Measurements from ENCODE around the gene MRPL57.
"Not testable (repeated sequence)": the region's sequence is repeated elsewhere in the genome, so short reads cannot be mapped to it uniquely, and the experiment has no call there.

MRPL57 gene

GRCh38 chr13:21194756-21195155 lies 18.3 kb downstream of the MRPL57 start:
- H3K4me3 ChIP-seq (ENCODE audit: low read depth, low read length): not testable (repeated sequence)

- not testable (repeated sequence) for H3K4me3 ChIP-seq (ENCODE audit: low read depth, low read length)
Observed at GRCh38 chr13:21197606-21198225, 21.3 kb downstream of the MRPL57 start.

- not testable (repeated sequence) for H3K4me3 ChIP-seq (ENCODE audit: low read depth, low read length)
Observed at GRCh38 chr13:21198391-21198790, 21.9 kb downstream of the MRPL57 start.

- H3K4me3 ChIP-seq (ENCODE audit: low read depth, low read length): not testable (repeated sequence)
Observed at GRCh38 chr13:21201456-21202190, 25.2 kb downstream of the MRPL57 start.

GRCh38 chr13:21202767-21203531 lies 26.5 kb downstream of the MRPL57 start:
- no peak overlapping the region for H3K4me3 ChIP-seq (ENCODE audit: low read depth, low read length)

- H3K4me3 ChIP-seq (ENCODE audit: low read depth, low read length): no peak overlapping the region
Observed at GRCh38 chr13:21208652-21209154, 32.2 kb downstream of the MRPL57 start.

- H3K4me3 ChIP-seq (ENCODE audit: low read depth, low read length): no peak overlapping the region
Observed at GRCh38 chr13:21212138-21212775, 35.8 kb downstream of the MRPL57 start.

- not testable (repeated sequence) for H3K4me3 ChIP-seq (ENCODE audit: low read depth, low read length)
Observed at GRCh38 chr13:21215419-21215818, 39.0 kb downstream of the MRPL57 start.

- no peak overlapping the region for H3K4me3 ChIP-seq (ENCODE audit: low read depth, low read length)
Observed at GRCh38 chr13:21216332-21216731, 39.9 kb downstream of the MRPL57 start.

GRCh38 chr13:21218351-21219035 lies 42.0 kb downstream of the MRPL57 start:
- H3K4me3 ChIP-seq (ENCODE audit: low read depth, low read length): no peak overlapping the region

- H3K4me3 ChIP-seq (ENCODE audit: low read depth, low read length): no peak overlapping the region
Observed at GRCh38 chr13:21219036-21219381, 42.6 kb downstream of the MRPL57 start.

GRCh38 chr13:21219716-21220115 lies 43.3 kb downstream of the MRPL57 start:
- not testable (repeated sequence) for H3K4me3 ChIP-seq (ENCODE audit: low read depth, low read length)

GRCh38 chr13:21221268-21221667 lies 44.8 kb downstream of the MRPL57 start:
- no peak overlapping the region for H3K4me3 ChIP-seq (ENCODE audit: low read depth, low read length)

- no peak overlapping the region for H3K4me3 ChIP-seq (ENCODE audit: low read depth, low read length)
Observed at GRCh38 chr13:21225082-21225481, 48.6 kb downstream of the MRPL57 start.

GRCh38 chr13:21225841-21226581 lies 49.6 kb downstream of the MRPL57 start:
- no peak overlapping the region for H3K4me3 ChIP-seq (ENCODE audit: low read depth, low read length)

- no peak overlapping the region for H3K4me3 ChIP-seq (ENCODE audit: low read depth, low read length)
Observed at GRCh38 chr13:21227917-21228316, 51.5 kb downstream of the MRPL57 start.
